Measurements from ENCODE around the gene RICTOR.
"Not testable (repeated sequence)": the region's sequence is repeated elsewhere in the genome, so short reads cannot be mapped to it uniquely, and the experiment has no call there.

Gene RICTOR

GRCh38 chr5:39034493-39034892, 39.7 kb downstream of the RICTOR start:
- H3K36me3 ChIP-seq (ENCODE audit: control insufficient read depth, insufficient read depth, low read length); H3K27me3 ChIP-seq (ENCODE audit: control insufficient read depth, insufficient read depth, low read length); H3K9ac ChIP-seq (ENCODE audit: low read length); H3K9me3 ChIP-seq (ENCODE audit: control insufficient read depth, low read length); H3K4me1 ChIP-seq (ENCODE audit: control insufficient read depth, insufficient read depth, low read length); H3K4me3 ChIP-seq (ENCODE audit: low read length): not testable (repeated sequence)

DNA sequence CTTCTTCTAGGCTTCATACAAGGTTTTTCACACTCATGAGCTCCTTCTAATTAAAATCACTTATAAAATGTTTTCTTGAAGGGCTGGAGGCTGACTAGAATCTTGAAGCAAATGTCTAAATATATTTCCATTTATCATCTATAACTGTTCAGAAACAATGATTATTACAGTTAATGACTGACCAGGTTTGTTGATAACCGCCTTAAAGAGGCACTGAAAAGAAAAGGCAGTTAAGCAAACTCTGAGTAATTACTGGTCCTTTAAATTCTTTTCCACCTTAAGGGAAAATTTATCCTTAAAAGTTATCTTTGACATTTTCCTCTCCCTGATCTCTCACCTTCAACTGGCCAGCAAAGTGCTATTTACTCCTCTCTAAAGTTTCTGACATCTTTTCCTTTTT, 43.2 kb downstream of the RICTOR start:
- Histone ChIP-seq H3K4me1 (ENCODE audit: control insufficient read depth, insufficient read depth, low read length) (peaks cover 3% of the 10 kb centered on the region), H3K36me3 (ENCODE audit: control insufficient read depth, insufficient read depth, low read length) (no peaks in the 10 kb centered on the region), H3K27me3 (ENCODE audit: control insufficient read depth, insufficient read depth, low read length) (no peaks in the 10 kb centered on the region), H3K9ac (ENCODE audit: low read length) (no peak overlapping the region), H3K9me3 (ENCODE audit: control insufficient read depth, low read length) (no peaks in the 10 kb centered on the region), H3K4me3 (ENCODE audit: low read length) (no peak overlapping the region)

- H3K9me3 ChIP-seq (ENCODE audit: control insufficient read depth, low read length), result no peaks in the 10 kb centered on the region
- H3K4me1 ChIP-seq (ENCODE audit: control insufficient read depth, insufficient read depth, low read length), result peaks cover 5% of the 10 kb centered on the region
Measured at GRCh38 chr5:39025456-39025855, 48.7 kb downstream of the RICTOR start.

GRCh38 chr5:39024884-39025283, 49.3 kb downstream of the RICTOR start:
- Histone ChIP-seq H3K9me3 (ENCODE audit: control insufficient read depth, low read length) (no peaks in the 10 kb centered on the region), H3K4me3 (ENCODE audit: low read length) (no peak overlapping the region), H3K27me3 (ENCODE audit: control insufficient read depth, insufficient read depth, low read length) (no peaks in the 10 kb centered on the region), H3K9ac (ENCODE audit: low read length) (no peak overlapping the region), H3K4me1 (ENCODE audit: control insufficient read depth, insufficient read depth, low read length) (peaks cover 5% of the 10 kb centered on the region), H3K36me3 (ENCODE audit: control insufficient read depth, insufficient read depth, low read length) (no peaks in the 10 kb centered on the region)

More at GRCh38 chr5:39025456-39025855, 48.7 kb downstream of the RICTOR start:
- Histone ChIP-seq H3K27me3 (ENCODE audit: control insufficient read depth, insufficient read depth, low read length) (no peaks in the 10 kb centered on the region), H3K9ac (ENCODE audit: low read length) (no peak overlapping the region), H3K36me3 (ENCODE audit: control insufficient read depth, insufficient read depth, low read length) (no peaks in the 10 kb centered on the region), H3K4me3 (ENCODE audit: low read length) (no peak overlapping the region)

GRCh38 chr5:39024005-39024404, 50.2 kb downstream of the RICTOR start:
- H3K4me1 ChIP-seq (ENCODE audit: control insufficient read depth, insufficient read depth, low read length), result peaks cover 5% of the 10 kb centered on the region
- no peaks in the 10 kb centered on the region for H3K36me3 ChIP-seq (ENCODE audit: control insufficient read depth, insufficient read depth, low read length)

DNA sequence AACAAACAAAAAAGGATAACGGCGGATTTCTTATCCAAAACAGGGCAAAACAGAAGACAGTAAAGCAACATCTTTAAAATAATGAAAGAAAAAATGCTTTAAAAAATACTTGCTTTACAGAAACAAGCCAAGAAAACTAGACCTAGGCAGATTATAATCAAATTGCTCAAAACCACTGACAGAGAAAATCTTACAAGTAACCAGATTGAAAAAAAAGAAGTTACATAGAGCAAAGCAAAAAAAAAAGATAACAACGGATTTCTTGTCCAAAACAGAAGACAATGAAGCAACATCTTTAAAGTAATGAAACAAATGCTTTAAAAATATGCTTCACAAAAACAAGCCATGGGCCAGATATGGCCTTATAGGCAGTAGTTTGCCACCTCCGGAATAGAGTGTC, 51.1 kb downstream of the RICTOR start:
- Histone ChIP-seq H3K36me3 (ENCODE audit: control insufficient read depth, insufficient read depth, low read length) (no peaks in the 10 kb centered on the region), H3K4me1 (ENCODE audit: control insufficient read depth, insufficient read depth, low read length) (peaks cover 5% of the 10 kb centered on the region), H3K9ac (ENCODE audit: low read length) (no peak overlapping the region), H3K4me3 (ENCODE audit: low read length) (no peak overlapping the region), H3K27me3 (ENCODE audit: control insufficient read depth, insufficient read depth, low read length) (no peaks in the 10 kb centered on the region), H3K9me3 (ENCODE audit: control insufficient read depth, low read length) (no peaks in the 10 kb centered on the region)

More at GRCh38 chr5:39024005-39024404, 50.2 kb downstream of the RICTOR start:
- Histone ChIP-seq H3K9me3 (ENCODE audit: control insufficient read depth, low read length) (no peaks in the 10 kb centered on the region), H3K9ac (ENCODE audit: low read length) (no peak overlapping the region), H3K4me3 (ENCODE audit: low read length) (no peak overlapping the region), H3K27me3 (ENCODE audit: control insufficient read depth, insufficient read depth, low read length) (no peaks in the 10 kb centered on the region)

DNA sequence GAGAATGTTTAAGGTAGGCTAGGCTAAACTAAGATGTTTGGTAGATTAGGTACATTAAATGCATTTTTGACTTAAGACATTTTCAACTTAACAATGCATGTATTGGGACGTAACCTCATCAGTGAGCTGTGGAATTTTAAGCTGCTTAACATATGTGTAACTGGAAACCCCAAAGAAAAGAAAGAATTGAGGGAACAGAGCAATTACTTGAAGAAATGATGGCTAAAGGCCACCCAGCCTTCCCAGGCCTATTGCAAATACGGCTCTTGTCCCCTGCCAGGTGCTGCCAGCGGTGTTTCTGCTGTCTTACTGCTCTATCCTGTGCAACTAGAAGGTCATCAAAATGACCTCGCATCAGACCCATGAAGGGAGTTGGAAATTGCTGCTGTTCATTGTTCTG, 52.0 kb downstream of the RICTOR start:
- Histone ChIP-seq H3K9ac (ENCODE audit: low read length) (no peak overlapping the region), H3K27me3 (ENCODE audit: control insufficient read depth, insufficient read depth, low read length) (no peaks in the 10 kb centered on the region), H3K4me3 (ENCODE audit: low read length) (no peak overlapping the region), H3K36me3 (ENCODE audit: control insufficient read depth, insufficient read depth, low read length) (no peaks in the 10 kb centered on the region), H3K9me3 (ENCODE audit: control insufficient read depth, low read length) (no peaks in the 10 kb centered on the region), H3K4me1 (ENCODE audit: control insufficient read depth, insufficient read depth, low read length) (peaks cover 5% of the 10 kb centered on the region)

DNA sequence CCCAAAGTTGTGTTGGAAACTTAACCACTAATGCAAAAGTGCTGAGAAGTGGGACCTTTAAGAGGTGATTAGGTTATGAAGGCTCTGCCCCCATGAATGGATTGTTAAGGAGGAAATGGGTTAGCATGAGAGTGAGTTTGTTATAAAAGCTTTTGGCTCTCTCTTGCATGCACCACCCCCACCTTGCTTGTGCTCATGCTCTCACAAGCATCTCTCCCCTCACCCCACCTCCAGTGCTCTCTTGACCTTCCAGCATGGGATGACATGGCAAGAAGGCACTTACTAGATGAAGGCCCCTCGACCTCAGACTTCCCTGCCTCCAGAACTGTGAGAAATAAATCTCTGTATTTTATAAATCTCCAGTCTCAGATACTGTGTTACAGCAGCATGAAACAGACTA, 52.8 kb downstream of the RICTOR start:
- H3K27me3 ChIP-seq (ENCODE audit: control insufficient read depth, insufficient read depth, low read length), result no peaks in the 10 kb centered on the region
- H3K9ac ChIP-seq (ENCODE audit: low read length), result no peak overlapping the region
- no peak overlapping the region for H3K4me3 ChIP-seq (ENCODE audit: low read length)
- no peaks in the 10 kb centered on the region for H3K9me3 ChIP-seq (ENCODE audit: control insufficient read depth, low read length)
- H3K36me3 ChIP-seq (ENCODE audit: control insufficient read depth, insufficient read depth, low read length), result no peaks in the 10 kb centered on the region
- H3K4me1 ChIP-seq (ENCODE audit: control insufficient read depth, insufficient read depth, low read length), result peaks cover 5% of the 10 kb centered on the region

- no peak overlapping the region for H3K4me3 ChIP-seq (ENCODE audit: low read length)
- no peak overlapping the region for H3K9ac ChIP-seq (ENCODE audit: low read length)
- no peaks in the 10 kb centered on the region for H3K27me3 ChIP-seq (ENCODE audit: control insufficient read depth, insufficient read depth, low read length)
- H3K9me3 ChIP-seq (ENCODE audit: control insufficient read depth, low read length), result no peaks in the 10 kb centered on the region
- H3K36me3 ChIP-seq (ENCODE audit: control insufficient read depth, insufficient read depth, low read length), result no peaks in the 10 kb centered on the region
- H3K4me1 ChIP-seq (ENCODE audit: control insufficient read depth, insufficient read depth, low read length), result peaks cover 14% of the 10 kb centered on the region
Measured at GRCh38 chr5:39020458-39020857, 53.7 kb downstream of the RICTOR start.

- H3K9ac ChIP-seq (ENCODE audit: low read length), result no peak overlapping the region
- H3K9me3 ChIP-seq (ENCODE audit: control insufficient read depth, low read length), result no peaks in the 10 kb centered on the region
- H3K27me3 ChIP-seq (ENCODE audit: control insufficient read depth, insufficient read depth, low read length), result no peaks in the 10 kb centered on the region
- H3K4me3 ChIP-seq (ENCODE audit: low read length), result no peak overlapping the region
- peaks cover 10% of the 10 kb centered on the region for H3K4me1 ChIP-seq (ENCODE audit: control insufficient read depth, insufficient read depth, low read length)
- H3K36me3 ChIP-seq (ENCODE audit: control insufficient read depth, insufficient read depth, low read length), result no peaks in the 10 kb centered on the region
Measured at GRCh38 chr5:39019254-39019653, 54.9 kb downstream of the RICTOR start.

DNA sequence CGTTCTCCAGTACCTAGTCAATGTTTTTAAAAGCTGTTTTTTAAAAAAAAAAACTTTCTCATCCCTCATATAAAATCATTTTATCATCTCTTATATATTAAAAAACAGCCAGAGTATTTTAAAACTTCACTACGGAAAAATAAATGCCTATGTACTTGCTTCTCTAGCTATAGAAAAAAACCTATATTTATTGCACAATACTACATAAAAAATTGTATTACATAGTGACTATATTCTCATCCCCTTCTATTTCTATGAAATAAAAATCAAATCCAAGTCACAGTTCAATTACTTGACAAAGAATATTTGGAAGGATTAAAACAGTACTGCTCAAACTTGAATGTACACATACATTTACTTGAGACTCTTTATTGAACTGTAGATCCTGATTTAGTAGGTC, 56.7 kb downstream of the RICTOR start:
- Histone ChIP-seq H3K9me3 (ENCODE audit: control insufficient read depth, low read length) (no peaks in the 10 kb centered on the region), H3K4me3 (ENCODE audit: low read length) (no peak overlapping the region)

GRCh38 chr5:39016587-39017275, 57.5 kb downstream of the RICTOR start:
- Histone ChIP-seq H3K4me3 (ENCODE audit: low read length) (no peak overlapping the region), H3K36me3 (ENCODE audit: control insufficient read depth, insufficient read depth, low read length) (peaks cover 7% of the 10 kb centered on the region), H3K27me3 (ENCODE audit: control insufficient read depth, insufficient read depth, low read length) (no peaks in the 10 kb centered on the region), H3K4me1 (ENCODE audit: control insufficient read depth, insufficient read depth, low read length) (peaks cover 10% of the 10 kb centered on the region), H3K9ac (ENCODE audit: low read length) (no peak overlapping the region), H3K9me3 (ENCODE audit: control insufficient read depth, low read length) (no peaks in the 10 kb centered on the region)

More for the DNA sequence above, 56.7 kb downstream of the RICTOR start:
- Histone ChIP-seq H3K9ac (ENCODE audit: low read length) (no peak overlapping the region), H3K4me1 (ENCODE audit: control insufficient read depth, insufficient read depth, low read length) (peaks cover 10% of the 10 kb centered on the region), H3K36me3 (ENCODE audit: control insufficient read depth, insufficient read depth, low read length) (peaks cover 2% of the 10 kb centered on the region), H3K27me3 (ENCODE audit: control insufficient read depth, insufficient read depth, low read length) (no peaks in the 10 kb centered on the region)
